ENCODE measurements around the gene C2orf49.

DNA sequence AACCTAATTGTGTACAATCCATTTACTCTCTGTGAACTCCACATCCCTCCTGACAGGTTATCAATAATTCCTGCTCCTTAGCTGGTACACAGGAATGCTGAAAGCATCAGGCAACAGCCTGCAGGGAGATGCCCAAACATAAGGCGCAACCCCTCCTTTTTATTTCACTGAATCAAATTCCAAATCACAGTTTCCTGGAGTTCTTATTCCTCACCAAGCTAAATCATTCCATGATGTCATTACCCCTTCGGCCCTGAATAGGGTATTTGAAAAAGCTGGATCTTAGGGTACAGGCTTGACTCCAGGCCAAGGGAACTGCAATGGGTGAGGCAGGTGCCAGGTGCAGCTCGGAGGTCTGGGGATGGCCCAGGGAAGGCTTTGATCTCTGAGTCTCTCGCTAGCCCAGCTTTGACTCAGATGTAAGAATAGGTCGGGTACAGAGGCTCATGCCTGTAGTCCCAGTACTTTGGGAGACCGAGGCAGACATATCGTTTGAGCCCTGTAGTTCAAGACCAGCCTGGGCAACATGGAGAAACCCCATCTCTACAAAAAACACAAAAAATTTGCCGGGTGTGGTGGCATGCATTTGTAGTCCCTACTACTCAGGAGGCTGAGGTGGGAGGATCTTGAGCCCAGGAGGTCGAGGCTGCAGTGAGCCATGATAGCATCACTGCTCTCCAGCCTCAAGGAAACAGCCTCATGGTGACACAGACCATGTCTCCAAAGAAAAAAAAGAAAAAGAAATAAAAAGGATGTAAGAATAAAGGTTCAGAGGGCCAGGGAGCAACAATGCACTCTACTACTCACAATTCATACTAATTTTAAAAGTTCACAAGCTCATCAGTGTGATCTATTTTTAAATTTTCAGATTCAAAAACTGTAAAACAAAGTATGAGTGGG, 54.7 kb downstream of the C2orf49 start:
- TF ChIP-seq EZH2 (IDR thresholded peaks at IDR 0.05; ENCODE audit: borderline replicate concordance, control insufficient read depth, low read depth, low read length) = no peak
- no peak for TF ChIP-seq ZNF274 (IDR thresholded peaks at IDR 0.05; ENCODE audit: insufficient read depth, insufficient read length)
- no peak for TF ChIP-seq ZSCAN29 (IDR thresholded peaks at IDR 0.05)
- no peak for TF ChIP-seq RFX5 (IDR thresholded peaks at IDR 0.05; ENCODE audit: low read depth, low read length)
- no peak for TF ChIP-seq POLR2A (IDR thresholded peaks at IDR 0.05; ENCODE audit: low read depth, low read length)
- TF ChIP-seq MTA2 (IDR thresholded peaks at IDR 0.05; ENCODE audit: low read depth) = no peak
- no peak for TF ChIP-seq CTCF (IDR thresholded peaks at IDR 0.05 in 2 of 3, conservative IDR thresholded peaks at IDR 0.05 in 1 of 3; ENCODE audit: control insufficient read depth in 2 of 3, extremely low read depth in 1 of 3, insufficient read depth in 1 of 3, low read depth in 3 of 3, low read length in 3 of 3)
- TF ChIP-seq NRF1 (conservative IDR thresholded peaks at IDR 0.05; ENCODE audit: low read depth, low read length) = no peak
- TF ChIP-seq HCFC1 (IDR thresholded peaks at IDR 0.05; ENCODE audit: low read length) = no peak
- no peak for TF ChIP-seq MXI1 (IDR thresholded peaks at IDR 0.05; ENCODE audit: low read depth, low read length)
- TF ChIP-seq, protein P1, sequence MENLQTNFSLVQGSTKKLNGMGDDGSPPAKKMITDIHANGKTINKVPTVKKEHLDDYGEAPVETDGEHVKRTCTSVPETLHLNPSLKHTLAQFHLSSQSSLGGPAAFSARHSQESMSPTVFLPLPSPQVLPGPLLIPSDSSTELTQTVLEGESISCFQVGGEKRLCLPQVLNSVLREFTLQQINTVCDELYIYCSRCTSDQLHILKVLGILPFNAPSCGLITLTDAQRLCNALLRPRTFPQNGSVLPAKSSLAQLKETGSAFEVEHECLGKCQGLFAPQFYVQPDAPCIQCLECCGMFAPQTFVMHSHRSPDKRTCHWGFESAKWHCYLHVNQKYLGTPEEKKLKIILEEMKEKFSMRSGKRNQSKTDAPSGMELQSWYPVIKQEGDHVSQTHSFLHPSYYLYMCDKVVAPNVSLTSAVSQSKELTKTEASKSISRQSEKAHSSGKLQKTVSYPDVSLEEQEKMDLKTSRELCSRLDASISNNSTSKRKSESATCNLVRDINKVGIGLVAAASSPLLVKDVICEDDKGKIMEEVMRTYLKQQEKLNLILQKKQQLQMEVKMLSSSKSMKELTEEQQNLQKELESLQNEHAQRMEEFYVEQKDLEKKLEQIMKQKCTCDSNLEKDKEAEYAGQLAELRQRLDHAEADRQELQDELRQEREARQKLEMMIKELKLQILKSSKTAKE (IDR thresholded peaks at IDR 0.05; ENCODE audit: low read depth, poor library complexity, severe bottlenecking) = no peak
- no peak for TF ChIP-seq CBX5 (IDR thresholded peaks at IDR 0.05; ENCODE audit: low read depth)
- no peak for TF ChIP-seq MLLT1 (IDR thresholded peaks at IDR 0.05)
- no peak for TF ChIP-seq FOXK2 (IDR thresholded peaks at IDR 0.05)

All from GM12878 (cell line).